ENCODE data around the gene M1AP. TPM values are rescaled to one million over a fixed set of nuclear protein-coding genes. Genes with fewer than 3 reads are reported as not detected.

Gene M1AP
- total RNA-seq, 2 experiments from 2014 or later, result not detected

- H3K27me3 Mint-ChIP-seq (ENCODE audit: low read depth), result peaks cover 27% of the 10 kb centered on the region
- no peaks in the 10 kb centered on the region for H3K9me3 Mint-ChIP-seq (ENCODE audit: insufficient read depth)
- H3K27ac Mint-ChIP-seq, result peak overlapping the region; percentile 87
- H3K36me3 Mint-ChIP-seq (ENCODE audit: low read depth), result peaks cover 17% of the 10 kb centered on the region
- peak overlapping the region; percentile 60 for H3K4me3 Mint-ChIP-seq
- DNase-seq, result peak; percentile 36
- ChIA-PET POLR2A (interaction anchor here (0.9 to 1.5 kb wide), 2 partner anchors 21 to 81 kb away, joined by 3 to 4 read pairs; partner anchors contain the start of gene MRPL53), CTCF (interaction anchor here (0.9 to 2.0 kb wide), 3 partner anchors 32 to 70 kb away, joined by 3 to 4 read pairs (median 3); partner anchors contain the start of genes CCDC142 and TTC31)
- no peak for ATAC-seq
- peaks cover 43% of the 10 kb centered on the region for H3K4me1 Mint-ChIP-seq (ENCODE audit: low read depth)
Observed at GRCh38 chr2:74552914-74553811, 95.0 kb downstream of the M1AP start.

- H3K27ac Mint-ChIP-seq, result no peak overlapping the region
- peaks cover 35% of the 10 kb centered on the region for H3K27me3 Mint-ChIP-seq (ENCODE audit: low read depth)
- ATAC-seq (no peak), DNase-seq (no peak)
- peaks cover 43% of the 10 kb centered on the region for H3K4me1 Mint-ChIP-seq (ENCODE audit: low read depth)
- ChIA-PET CTCF (interaction anchor here (1.3 to 2.0 kb wide), 2 partner anchors 33 to 69 kb away, joined by 3 to 4 read pairs; partner anchors contain the start of genes CCDC142 and TTC31), POLR2A (interaction anchor here (0.6 to 1.8 kb wide), 4 partner anchors 19 to 33 kb away, joined by 3 to 5 read pairs (median 4); no protein-coding TSS in a partner anchor)
- H3K4me3 Mint-ChIP-seq, result no peak overlapping the region
- peaks cover 12% of the 10 kb centered on the region for H3K36me3 Mint-ChIP-seq (ENCODE audit: low read depth)
- no peaks in the 10 kb centered on the region for H3K9me3 Mint-ChIP-seq (ENCODE audit: insufficient read depth)
Observed at GRCh38 chr2:74551942-74552913, 95.9 kb downstream of the M1AP start.

GRCh38 chr2:74551530-74551929 is 96.6 kb downstream of the M1AP start:
- CTCF ChIA-PET, result interaction anchor here (0.9 to 2.1 kb wide), 6 partner anchors 17 to 68 kb away, joined by 3 to 7 read pairs (median 4); partner anchors contain the start of genes AUP1, CCDC142, HTRA2 and TTC31
- POLR2A ChIA-PET, result interaction anchor here (0.6 to 1.8 kb wide), 4 partner anchors 19 to 34 kb away, joined by 3 to 5 read pairs (median 4); no protein-coding TSS in a partner anchor
- no peaks in the 10 kb centered on the region for H3K9me3 Mint-ChIP-seq (ENCODE audit: insufficient read depth)
- H3K4me3 Mint-ChIP-seq, result no peak overlapping the region
- no peak for DNase-seq
- H3K4me1 Mint-ChIP-seq (ENCODE audit: low read depth), result peaks cover 36% of the 10 kb centered on the region
- H3K36me3 Mint-ChIP-seq (ENCODE audit: low read depth), result peaks cover 6% of the 10 kb centered on the region
- H3K27ac Mint-ChIP-seq, result no peak overlapping the region
- ATAC-seq, result no peak
- H3K27me3 Mint-ChIP-seq (ENCODE audit: low read depth), result peaks cover 36% of the 10 kb centered on the region

- peaks cover 47% of the 10 kb centered on the region for H3K27me3 Mint-ChIP-seq (ENCODE audit: low read depth)
- ATAC-seq, result no peak
- H3K4me3 Mint-ChIP-seq, result peak overlapping the region; percentile 5
- no peak for DNase-seq
- H3K36me3 Mint-ChIP-seq (ENCODE audit: low read depth), result no peaks in the 10 kb centered on the region
- peaks cover 29% of the 10 kb centered on the region for H3K4me1 Mint-ChIP-seq (ENCODE audit: low read depth)
- ChIA-PET CTCF (interaction anchor here (0.7 to 2.1 kb wide), 9 partner anchors 18 to 69 kb away, joined by 3 to 7 read pairs (median 3); partner anchors contain the start of genes CCDC142 and TTC31), POLR2A (interaction anchor here (1.0 to 1.8 kb wide), 3 partner anchors 11 to 26 kb away, joined by 3 to 5 read pairs (median 4); partner anchors contain the start of genes AUP1 and HTRA2)
- H3K9me3 Mint-ChIP-seq (ENCODE audit: insufficient read depth), result no peaks in the 10 kb centered on the region
- H3K27ac Mint-ChIP-seq, result no peak overlapping the region
Observed at GRCh38 chr2:74550231-74550630, 97.9 kb downstream of the M1AP start.

GRCh38 chr2:74548900-74549826 is 99.0 kb downstream of the M1AP start:
- Mint-ChIP-seq H3K4me1 (ENCODE audit: low read depth) (peaks cover 26% of the 10 kb centered on the region), H3K4me3 (peak overlapping the region; percentile 56), H3K9me3 (ENCODE audit: insufficient read depth) (no peaks in the 10 kb centered on the region), H3K36me3 (ENCODE audit: low read depth) (no peaks in the 10 kb centered on the region), H3K27ac (no peak overlapping the region), H3K27me3 (ENCODE audit: low read depth) (peaks cover 56% of the 10 kb centered on the region)
- DNase-seq, result no peak
- CTCF ChIA-PET, result interaction anchor here (1.0 to 2.1 kb wide), 3 partner anchors 36 to 68 kb away, joined by 4 to 7 read pairs (median 4); no protein-coding TSS in a partner anchor
- ATAC-seq, result peak; percentile 68
- POLR2A ChIA-PET, result interaction anchor here (0.9 to 1.5 kb wide), 2 partner anchors 20 to 93 kb away, joined by 3 read pairs; partner anchors contain the start of genes AUP1 and HTRA2

GRCh38 chr2:74548285-74548899 is 99.7 kb downstream of the M1AP start:
- Mint-ChIP-seq H3K9me3 (ENCODE audit: insufficient read depth) (no peaks in the 10 kb centered on the region), H3K27ac (no peak overlapping the region), H3K4me3 (peak overlapping the region; percentile 54), H3K27me3 (ENCODE audit: low read depth) (peaks cover 56% of the 10 kb centered on the region), H3K36me3 (ENCODE audit: low read depth) (no peaks in the 10 kb centered on the region), H3K4me1 (ENCODE audit: low read depth) (peaks cover 21% of the 10 kb centered on the region)
- ATAC-seq, result no peak
- DNase-seq, result no peak
- ChIA-PET CTCF (interaction anchor here (0.9 to 1.5 kb wide), 2 partner anchors 38 to 39 kb away, joined by 3 to 4 read pairs; no protein-coding TSS in a partner anchor), POLR2A (interaction anchor here (0.9 kb wide), 1 partner anchor 92 kb away, joined by 3 read pairs; no protein-coding TSS in a partner anchor)

- Mint-ChIP-seq H3K27ac (no peak overlapping the region), H3K27me3 (ENCODE audit: low read depth) (peaks cover 55% of the 10 kb centered on the region), H3K36me3 (ENCODE audit: low read depth) (no peaks in the 10 kb centered on the region), H3K4me3 (no peak overlapping the region), H3K9me3 (ENCODE audit: insufficient read depth) (no peaks in the 10 kb centered on the region), H3K4me1 (ENCODE audit: low read depth) (peaks cover 14% of the 10 kb centered on the region)
- DNase-seq, result no peak
- ChIA-PET POLR2A (interaction anchor here (1.1 to 1.6 kb wide), 2 partner anchors 9 to 23 kb away, joined by 3 to 6 read pairs; no protein-coding TSS in a partner anchor), CTCF (interaction anchor here (1.1 to 4.1 kb wide), 4 partner anchors 15 to 63 kb away, joined by 4 to 22 read pairs (median 11); partner anchors contain the start of genes AUP1, CCDC142, HTRA2 and TTC31)
- ATAC-seq, result no peak
Observed at GRCh38 chr2:74546004-74546403, 102.1 kb downstream of the M1AP start.

GRCh38 chr2:74544634-74545033 is 103.5 kb downstream of the M1AP start:
- ChIA-PET CTCF (interaction anchor here (0.6 to 4.1 kb wide), 14 partner anchors 10 to 96 kb away, joined by 3 to 22 read pairs (median 4); partner anchors contain the start of genes AUP1, CCDC142, HTRA2 and TTC31), POLR2A (no interaction called here)
- Mint-ChIP-seq H3K27ac (no peak overlapping the region), H3K27me3 (ENCODE audit: low read depth) (peaks cover 48% of the 10 kb centered on the region), H3K4me1 (ENCODE audit: low read depth) (peaks cover 15% of the 10 kb centered on the region), H3K36me3 (ENCODE audit: low read depth) (no peaks in the 10 kb centered on the region), H3K4me3 (no peak overlapping the region), H3K9me3 (ENCODE audit: insufficient read depth) (no peaks in the 10 kb centered on the region)
- no peak for ATAC-seq
- DNase-seq, result peak; percentile 38

GRCh38 chr2:74542978-74543377 is 105.2 kb downstream of the M1AP start:
- DNase-seq (no peak), ATAC-seq (no peak)
- ChIA-PET CTCF (interaction anchor here (0.8 to 1.8 kb wide), 3 partner anchors 11 to 43 kb away, joined by 3 to 6 read pairs (median 4); no protein-coding TSS in a partner anchor), POLR2A (no interaction called here)
- H3K27ac Mint-ChIP-seq, result no peak overlapping the region
- H3K27me3 Mint-ChIP-seq (ENCODE audit: low read depth), result peaks cover 52% of the 10 kb centered on the region
- peaks cover 24% of the 10 kb centered on the region for H3K4me1 Mint-ChIP-seq (ENCODE audit: low read depth)
- H3K36me3 Mint-ChIP-seq (ENCODE audit: low read depth), result no peaks in the 10 kb centered on the region
- no peaks in the 10 kb centered on the region for H3K9me3 Mint-ChIP-seq (ENCODE audit: insufficient read depth)
- no peak overlapping the region for H3K4me3 Mint-ChIP-seq
